ENCODE measurements around the gene NSUN4.
"Not testable (repeated sequence)": the region's sequence is repeated elsewhere in the genome, so short reads cannot be mapped to it uniquely, and the experiment has no call there.

Gene NSUN4

GRCh38 chr1:46364612-46365011, 24.0 kb downstream of the NSUN4 start:
- no peak for DNase-seq

GRCh38 chr1:46365796-46366195, 25.2 kb downstream of the NSUN4 start:
- DNase-seq, result not testable (repeated sequence)

GRCh38 chr1:46367072-46367471, 26.5 kb downstream of the NSUN4 start:
- DNase-seq, result no peak

- DNase-seq, result not testable (repeated sequence)
Measured at GRCh38 chr1:46367701-46368100, 27.1 kb downstream of the NSUN4 start.

GRCh38 chr1:46368791-46369190, 28.2 kb downstream of the NSUN4 start:
- DNase-seq, result no peak

- no peak for DNase-seq
Measured at GRCh38 chr1:46369542-46370213, 29.1 kb downstream of the NSUN4 start.

- no peak for DNase-seq
Measured at GRCh38 chr1:46370214-46370633, 29.6 kb downstream of the NSUN4 start.

- no peak for DNase-seq
Measured at GRCh38 chr1:46372431-46372830, 31.8 kb downstream of the NSUN4 start.

- DNase-seq, result no peak
Measured at GRCh38 chr1:46379996-46380395, 39.4 kb downstream of the NSUN4 start.

GRCh38 chr1:46380508-46380907, 39.9 kb downstream of the NSUN4 start:
- no peak for DNase-seq

- peak in 1 of 56 donors; percentile 47 for DNase-seq
Measured at GRCh38 chr1:46393510-46393909, 52.9 kb downstream of the NSUN4 start.

GRCh38 chr1:46394108-46394871, 53.7 kb downstream of the NSUN4 start, which contains the start of gene FAAH:
TSS of gene FAAH (plus strand) at chr1:46394317. CDS start at chr1:46394349, 32 bp downstream.
- peak in 53 of 56 donors; percentile 21 to 87 (median 73) for DNase-seq

GRCh38 chr1:46394872-46395465, 54.4 kb downstream of the NSUN4 start:
- DNase-seq, result peak in 23 of 56 donors; percentile 17 to 56 (median 34)

GRCh38 chr1:46396441-46397398, 56.1 kb downstream of the NSUN4 start:
- DNase-seq, result peak in 33 of 56 donors; percentile 18 to 81 (median 42)

GRCh38 chr1:46399307-46399706, 58.7 kb downstream of the NSUN4 start:
- peak in 25 of 56 donors; percentile 17 to 72 (median 38) for DNase-seq

- no peak for DNase-seq
Measured at GRCh38 chr1:46400421-46400820, 59.8 kb downstream of the NSUN4 start.

- peak in 2 of 56 donors; percentile 47 to 53 for DNase-seq
Measured at GRCh38 chr1:46401154-46401913, 60.7 kb downstream of the NSUN4 start.

GRCh38 chr1:46401964-46402626, 61.5 kb downstream of the NSUN4 start:
- DNase-seq, result peak in 55 of 56 donors; percentile 21 to 88 (median 77)

GRCh38 chr1:46403916-46404315, 63.3 kb downstream of the NSUN4 start:
- DNase-seq, result no peak

Measured in nucleus accumbens (tissue), 56 donors.